ENCODE measurements around the gene IRGQ. TPM values are rescaled to one million over a fixed set of nuclear protein-coding genes. Genes with fewer than 3 reads are reported as not detected.

IRGQ gene
- total RNA-seq, 2 experiments from 2014 or later = 17.1 to 17.9 TPM

- Mint-ChIP-seq H3K4me3 (no peak overlapping the region), H3K9me3 (no peaks in the 10 kb centered on the region), H3K27me3 (no peaks in the 10 kb centered on the region), H3K36me3 (ENCODE audit: low read depth) (peaks cover 23% of the 10 kb centered on the region), H3K4me1 (ENCODE audit: low read depth) (peaks cover 6% of the 10 kb centered on the region), H3K27ac (no peak overlapping the region)
- POLR2A ChIA-PET = interaction anchor here (1.2 to 3.8 kb wide), 2 partner anchors 22 to 40 kb away, joined by 4 to 24 read pairs; partner anchors contain the start of genes IRGQ, ZNF575 and ZNF576
- DNase-seq (peak; percentile 91), ATAC-seq (peak; percentile 99)
- peak; percentile 68 for TF ChIP-seq CTCF (IDR thresholded peaks at IDR 0.05)
- intact Hi-C loops (cut with micrococcal nuclease) = no loop called here
- CTCF ChIA-PET = interaction anchor here (0.6 to 7.5 kb wide), 42 partner anchors 9 to 256 kb away, joined by 3 to 188 read pairs (median 4); partner anchors contain the start of genes IRGQ, PINLYP, PLAUR and XRCC1
Measured at GRCh38 chr19:43555185-43555770, 40.7 kb downstream of the IRGQ start.

GRCh38 chr19:43554317-43554895 is 41.5 kb downstream of the IRGQ start:
- H3K27me3 Mint-ChIP-seq = no peaks in the 10 kb centered on the region
- DNase-seq (no peak), ATAC-seq (no peak)
- ChIA-PET POLR2A (interaction anchor here (1.0 to 3.8 kb wide), 5 partner anchors 10 to 41 kb away, joined by 3 to 24 read pairs (median 4); partner anchors contain the start of genes IRGQ, ZNF575 and ZNF576), CTCF (interaction anchor here (0.6 to 7.5 kb wide), 29 partner anchors 9 to 255 kb away, joined by 3 to 188 read pairs (median 7); partner anchors contain the start of genes IRGQ, PINLYP, XRCC1 and ZNF575)
- no peak overlapping the region for H3K27ac Mint-ChIP-seq
- H3K36me3 Mint-ChIP-seq (ENCODE audit: low read depth) = peaks cover 24% of the 10 kb centered on the region
- intact Hi-C loops (cut with micrococcal nuclease) = no loop called here
- no peak for TF ChIP-seq CTCF (IDR thresholded peaks at IDR 0.05)
- H3K4me1 Mint-ChIP-seq (ENCODE audit: low read depth) = peaks cover 5% of the 10 kb centered on the region
- no peaks in the 10 kb centered on the region for H3K9me3 Mint-ChIP-seq
- H3K4me3 Mint-ChIP-seq = no peak overlapping the region

GRCh38 chr19:43553656-43554055 is 42.3 kb downstream of the IRGQ start:
- Mint-ChIP-seq H3K4me3 (no peak overlapping the region), H3K9me3 (no peaks in the 10 kb centered on the region), H3K36me3 (ENCODE audit: low read depth) (peaks cover 24% of the 10 kb centered on the region), H3K4me1 (ENCODE audit: low read depth) (peaks cover 5% of the 10 kb centered on the region), H3K27ac (no peak overlapping the region), H3K27me3 (no peaks in the 10 kb centered on the region)
- no peak for TF ChIP-seq CTCF (IDR thresholded peaks at IDR 0.05)
- ATAC-seq (no peak), DNase-seq (no peak)
- ChIA-PET POLR2A (interaction anchor here (1.0 to 1.6 kb wide), 3 partner anchors 11 to 16 kb away, joined by 3 to 4 read pairs (median 3); no protein-coding TSS in a partner anchor), CTCF (interaction anchor here (1.5 to 7.5 kb wide), 4 partner anchors 20 to 106 kb away, joined by 5 to 188 read pairs (median 36); partner anchors contain the start of genes IRGQ, PINLYP, XRCC1 and ZNF576)
- intact Hi-C loops (cut with micrococcal nuclease) = no loop called here

GRCh38 chr19:43552616-43553015 is 43.3 kb downstream of the IRGQ start:
- intact Hi-C loops (cut with micrococcal nuclease) = no loop called here
- H3K9me3 Mint-ChIP-seq = no peaks in the 10 kb centered on the region
- H3K27ac Mint-ChIP-seq = no peak overlapping the region
- peaks cover 23% of the 10 kb centered on the region for H3K36me3 Mint-ChIP-seq (ENCODE audit: low read depth)
- ChIA-PET CTCF (interaction anchor here (1.5 to 7.5 kb wide), 3 partner anchors 18 to 40 kb away, joined by 3 to 188 read pairs (median 5); partner anchors contain the start of genes IRGQ and ZNF576), POLR2A (interaction anchor here (1.6 kb wide), 1 partner anchor 11 kb away, joined by 3 read pairs; no protein-coding TSS in a partner anchor)
- peaks cover 5% of the 10 kb centered on the region for H3K4me1 Mint-ChIP-seq (ENCODE audit: low read depth)
- H3K27me3 Mint-ChIP-seq = no peaks in the 10 kb centered on the region
- DNase-seq (no peak), ATAC-seq (no peak)
- no peak overlapping the region for H3K4me3 Mint-ChIP-seq
- no peak for TF ChIP-seq CTCF (IDR thresholded peaks at IDR 0.05)

GRCh38 chr19:43552198-43552450 is 43.8 kb downstream of the IRGQ start:
- H3K9me3 Mint-ChIP-seq = no peaks in the 10 kb centered on the region
- no peak overlapping the region for H3K4me3 Mint-ChIP-seq
- no peak overlapping the region for H3K27ac Mint-ChIP-seq
- intact Hi-C loops (cut with micrococcal nuclease) = no loop called here
- H3K27me3 Mint-ChIP-seq = no peaks in the 10 kb centered on the region
- ChIA-PET CTCF (interaction anchor here (1.5 to 7.5 kb wide), 2 partner anchors 17 to 40 kb away, joined by 3 to 188 read pairs; partner anchors contain the start of genes IRGQ and ZNF576), POLR2A (no interaction called here)
- no peak for DNase-seq
- TF ChIP-seq CTCF (IDR thresholded peaks at IDR 0.05) = no peak
- peaks cover 5% of the 10 kb centered on the region for H3K4me1 Mint-ChIP-seq (ENCODE audit: low read depth)
- no peak for ATAC-seq
- peaks cover 19% of the 10 kb centered on the region for H3K36me3 Mint-ChIP-seq (ENCODE audit: low read depth)

Data from activated CD8-positive, alpha-beta T cell treated with anti-CD3 and anti-CD28 coated beads for 36 hours (primary cell).